GM19043 (cell line): ENCODE measurements around the gene CNIH2.
"Not testable (repeated sequence)": the region's sequence is repeated elsewhere in the genome, so short reads cannot be mapped to it uniquely, and the experiment has no call there.

Source experiments
- ATAC-seq: cut with Tn5 transposase; IDR thresholded peaks from one replicate; pipeline ENCODE4 v1.9.1; 2021; ENCODE audit warnings: low read depth; ENCODE audit not compliant: unreplicated experiment

CNIH2 gene

DNA sequence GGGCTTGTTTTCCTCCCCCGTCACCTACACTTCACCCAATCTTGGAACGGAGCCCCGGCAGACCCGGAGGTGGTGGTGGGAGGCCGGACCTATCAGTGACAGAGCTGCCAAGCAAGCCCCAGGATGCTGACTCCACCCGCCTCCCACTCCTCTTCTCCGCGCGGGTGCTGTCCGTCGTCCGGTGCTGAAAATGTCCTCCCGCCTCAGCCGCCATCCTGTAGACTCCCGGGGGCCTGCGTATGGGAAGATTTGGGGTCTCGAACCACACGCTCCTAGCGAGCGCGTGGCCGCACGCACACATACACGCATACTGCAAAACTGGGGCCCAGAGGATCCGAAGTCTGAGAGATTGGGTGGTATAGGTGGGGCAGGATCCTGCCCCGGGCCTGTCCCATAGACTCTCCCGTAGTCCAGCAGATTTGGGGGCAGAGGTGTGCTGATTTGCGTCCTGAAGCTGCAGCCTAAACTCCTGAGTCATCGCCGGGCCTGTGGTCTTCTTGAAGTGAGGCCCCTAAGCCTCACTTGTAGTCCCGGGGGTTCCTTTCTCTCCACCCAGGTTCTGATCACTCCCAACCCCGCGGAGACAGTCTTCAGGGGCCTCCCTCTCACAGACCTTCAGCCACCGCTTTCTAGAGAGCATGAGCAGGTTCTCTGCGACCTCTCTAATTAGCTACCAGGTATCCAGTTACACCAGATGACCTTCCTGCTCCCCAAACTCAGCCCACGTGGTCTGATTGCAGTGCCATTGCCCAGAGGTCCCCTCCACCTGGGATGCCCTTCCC lies 11.8 kb downstream of the CNIH2 start:
- ATAC-seq: peak; percentile 28

DNA sequence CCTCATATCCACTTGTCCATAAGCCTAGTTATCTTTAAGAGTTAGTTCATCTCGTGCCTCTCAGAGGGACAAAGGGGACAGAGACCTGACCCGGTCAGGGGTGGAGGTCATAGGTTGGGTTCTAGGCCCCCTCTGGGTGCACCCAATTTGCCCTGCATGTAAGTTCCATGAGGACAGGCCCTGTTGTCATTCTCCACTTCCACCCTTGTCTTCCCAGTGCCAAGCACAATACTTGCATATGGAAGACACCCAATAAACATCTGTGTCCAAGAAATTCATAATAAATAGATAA lies 12.3 kb downstream of the CNIH2 start:
- no peak for ATAC-seq

DNA sequence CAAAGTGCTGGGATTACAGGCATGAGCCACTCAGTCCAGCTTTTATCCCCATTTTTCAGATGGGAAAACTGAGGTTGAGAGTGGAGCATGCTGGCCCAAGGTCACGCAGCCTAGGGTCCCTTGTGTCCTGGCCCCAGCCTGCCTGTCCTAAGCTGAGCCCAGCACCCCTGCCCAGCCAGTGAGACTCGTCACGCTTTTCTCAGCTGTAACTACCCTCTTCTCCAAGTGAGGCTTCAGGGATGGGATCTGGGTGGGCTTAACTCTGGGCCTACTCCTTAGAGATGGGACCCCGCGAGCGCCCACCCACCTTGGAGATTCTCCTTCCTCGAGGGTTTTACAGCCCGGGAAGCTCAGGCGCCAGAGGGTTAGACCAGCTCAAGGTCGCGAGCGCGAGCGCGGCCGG lies 13.3 kb downstream of the CNIH2 start:
- no peak for ATAC-seq

DNA sequence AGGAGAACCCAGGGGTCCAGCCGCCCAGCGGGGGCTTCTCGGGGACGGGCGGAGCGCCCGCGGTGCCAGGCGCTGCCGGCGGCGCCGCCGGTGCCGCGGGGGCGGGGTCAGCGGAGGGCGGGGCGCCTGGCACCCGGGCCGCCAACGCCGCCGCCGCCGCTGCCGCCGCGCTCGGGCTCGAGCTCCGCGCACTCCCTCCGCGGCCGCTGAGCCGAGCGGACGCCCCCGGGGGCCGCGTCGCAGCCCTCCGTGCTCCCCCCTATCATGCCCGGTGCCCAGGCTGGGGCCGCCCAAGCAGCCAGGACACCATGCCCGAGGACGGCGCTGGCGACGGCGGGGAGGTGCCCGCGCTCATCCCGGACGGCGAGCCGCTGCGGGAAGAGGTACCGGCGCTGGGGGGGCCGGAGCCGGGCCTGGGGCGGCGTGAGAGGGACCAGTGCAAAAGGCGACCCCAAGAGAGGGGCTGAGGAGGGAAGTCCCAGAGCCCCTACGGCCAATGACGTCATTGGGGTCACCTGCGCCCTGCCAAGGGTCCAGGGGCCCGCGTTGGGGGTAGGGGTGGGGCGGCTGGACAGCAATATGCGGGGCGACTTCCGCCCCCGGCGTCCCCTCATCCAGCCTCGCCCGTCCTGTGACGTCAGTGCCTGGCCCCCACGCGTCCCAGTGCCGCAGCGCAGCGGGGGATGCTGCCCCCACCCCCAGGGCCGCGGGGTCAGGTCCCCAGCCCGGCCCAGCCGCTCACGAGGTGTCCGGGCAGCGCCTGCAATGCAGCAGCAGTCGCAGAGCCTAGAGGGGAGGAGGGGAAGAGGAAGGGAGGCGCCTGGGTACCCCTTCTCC lies 13.9 kb downstream of the CNIH2 start, which contains the start of gene TMEM151A:
Gene TMEM151A (plus strand): TSS at position 189 of the 837 bp plus-strand sequence. CDS start 120 bp downstream, at position 309.
- no peak for ATAC-seq

- no peak for ATAC-seq
These were observed 14.8 kb downstream of the CNIH2 start for GRCh38 chr11:66292543-66293332.

DNA sequence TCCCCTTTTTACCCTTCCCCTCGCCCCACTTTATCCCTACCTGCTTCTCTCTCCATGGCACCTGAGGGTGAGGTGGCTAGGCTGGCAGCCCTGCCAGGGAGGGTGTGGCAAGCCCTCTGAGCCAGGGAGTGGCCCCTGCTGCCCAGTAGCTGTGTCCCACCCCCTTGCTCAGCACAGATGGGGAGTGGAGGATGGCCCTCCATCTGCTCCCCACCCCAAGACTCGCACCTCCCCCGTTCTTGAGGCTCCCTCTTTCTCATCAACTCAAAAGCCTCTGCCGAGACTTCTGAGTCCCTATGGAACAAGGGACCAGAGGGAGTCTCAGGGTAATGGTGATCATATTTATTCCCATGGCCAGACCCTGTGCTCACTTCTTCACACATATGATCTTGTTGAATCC lies 15.4 kb downstream of the CNIH2 start:
- no peak for ATAC-seq

DNA sequence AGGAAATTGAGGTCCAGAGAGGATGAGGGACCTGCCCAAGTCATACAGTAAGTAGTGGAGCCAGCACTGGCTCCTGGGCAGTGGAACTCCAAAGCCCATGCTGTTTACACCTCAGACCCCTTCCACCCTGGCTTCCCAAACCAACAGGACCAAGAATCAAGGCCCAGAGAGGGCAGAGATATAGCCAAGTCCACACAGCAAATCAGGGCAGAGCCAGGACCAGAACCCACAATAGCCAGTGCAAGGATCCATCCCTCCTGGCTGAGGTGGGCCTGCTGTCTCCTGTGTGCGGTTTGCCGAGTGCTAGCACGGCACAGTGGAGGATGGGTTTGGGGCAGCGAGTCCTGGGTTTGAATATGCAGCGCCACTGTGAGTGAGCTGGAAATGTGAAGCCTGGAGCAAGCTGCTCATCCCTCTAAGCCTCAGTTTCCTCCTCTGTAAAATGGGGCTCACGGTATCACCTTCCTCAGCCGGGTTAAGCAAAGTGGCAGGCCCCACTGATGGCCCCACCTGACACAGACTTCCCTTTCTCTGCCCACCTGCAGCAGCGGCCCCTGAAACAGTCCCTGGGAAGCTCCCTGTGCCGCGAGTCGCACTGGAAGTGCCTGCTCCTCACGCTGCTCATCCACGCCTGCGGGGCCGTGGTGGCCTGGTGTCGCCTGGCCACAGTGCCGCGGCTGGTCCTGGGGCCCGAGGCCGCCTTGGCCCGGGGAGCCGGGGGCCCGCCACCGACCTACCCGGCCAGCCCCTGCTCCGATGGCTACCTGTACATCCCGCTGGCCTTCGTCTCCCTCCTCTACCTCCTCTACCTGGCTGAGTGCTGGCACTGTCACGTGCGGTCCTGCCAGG lies 16.0 kb downstream of the CNIH2 start:
- ATAC-seq: no peak

DNA sequence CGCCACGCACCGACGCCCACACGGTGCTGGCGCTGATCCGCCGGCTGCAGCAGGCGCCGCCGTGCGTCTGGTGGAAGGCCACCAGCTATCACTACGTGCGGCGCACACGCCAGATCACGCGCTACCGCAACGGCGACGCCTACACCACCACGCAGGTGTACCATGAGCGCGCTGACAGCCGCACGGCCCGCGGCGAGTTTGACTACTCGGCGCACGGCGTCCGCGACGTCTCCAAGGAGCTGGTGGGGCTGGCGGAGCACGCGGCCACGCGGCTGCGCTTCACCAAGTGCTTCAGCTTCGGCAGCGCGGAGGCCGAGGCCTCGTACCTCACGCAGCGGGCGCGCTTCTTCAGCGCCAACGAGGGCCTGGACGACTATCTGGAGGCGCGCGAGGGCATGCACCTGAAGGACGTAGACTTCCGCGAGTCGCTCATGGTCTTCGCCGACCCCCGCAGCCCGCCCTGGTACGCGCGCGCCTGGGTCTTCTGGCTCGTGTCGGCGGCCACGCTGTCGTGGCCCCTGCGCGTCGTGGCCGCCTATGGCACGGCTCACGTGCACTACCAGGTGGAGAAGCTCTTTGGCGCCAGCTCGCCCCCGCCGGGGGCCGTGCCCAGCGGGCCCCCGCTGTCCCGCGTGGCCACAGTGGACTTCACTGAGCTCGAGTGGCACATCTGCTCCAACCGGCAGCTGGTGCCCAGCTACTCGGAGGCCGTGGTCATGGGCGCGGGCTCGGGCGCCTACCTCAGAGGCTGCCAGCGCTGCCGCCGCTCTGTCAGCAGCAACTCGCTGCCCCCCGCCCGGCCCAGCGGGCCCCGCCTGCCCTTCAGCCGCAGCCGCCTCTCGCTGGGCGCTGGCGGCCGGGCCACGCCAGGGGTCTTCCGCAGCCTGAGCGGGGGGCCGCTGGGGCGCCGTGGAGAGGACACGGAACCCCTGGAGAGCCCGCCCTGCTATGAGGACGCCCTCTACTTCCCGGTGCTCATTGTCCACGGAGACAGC lies 16.9 kb downstream of the CNIH2 start:
- no peak for ATAC-seq

DNA sequence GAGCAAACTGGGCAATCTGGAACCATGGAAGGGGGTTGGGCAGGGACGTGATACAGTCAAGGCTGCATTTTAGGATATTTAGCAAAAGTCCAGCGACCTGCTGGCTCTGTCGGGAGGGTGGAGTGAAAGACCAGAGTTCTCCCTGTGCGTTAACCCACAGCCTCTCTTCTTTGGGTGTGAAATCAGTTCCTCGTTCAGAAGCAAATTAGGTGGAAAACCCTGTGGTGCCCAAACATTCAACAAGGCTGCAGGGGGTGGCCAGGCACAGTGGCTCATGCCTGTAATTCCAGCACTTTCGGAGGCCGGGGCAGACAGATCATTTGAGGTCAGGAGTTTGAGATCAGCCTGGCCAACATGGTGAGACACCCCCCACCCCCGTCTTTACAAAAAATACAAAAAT lies 19.6 kb downstream of the CNIH2 start:
- ATAC-seq: no peak

GRCh38 chr11:66299186-66299585 lies 21.2 kb downstream of the CNIH2 start:
- ATAC-seq: no peak

GRCh38 chr11:66302656-66303055 lies 24.7 kb downstream of the CNIH2 start:
- no peak for ATAC-seq

DNA sequence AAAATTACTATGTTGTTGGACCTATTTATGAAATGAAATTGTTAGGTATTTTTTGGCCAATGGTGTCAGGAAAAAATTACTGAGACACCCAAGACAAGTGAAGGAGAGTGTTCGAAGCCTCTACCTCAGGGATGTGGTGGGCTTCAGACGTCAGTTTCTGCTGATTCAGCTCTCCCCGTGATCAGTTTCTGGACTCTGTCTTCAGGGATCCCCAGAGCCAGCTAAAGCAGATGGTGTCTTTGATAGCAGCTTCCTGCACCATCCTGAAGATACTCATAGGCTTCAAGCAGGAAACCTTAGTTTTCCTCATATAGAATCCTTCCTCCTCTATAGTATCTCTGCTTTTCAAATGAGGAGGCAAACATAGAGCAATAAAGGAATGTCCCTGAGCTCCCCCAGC lies 31.5 kb downstream of the CNIH2 start:
- ATAC-seq: no peak

GRCh38 chr11:66310324-66310723 lies 32.3 kb downstream of the CNIH2 start:
- ATAC-seq: no peak

GRCh38 chr11:66310803-66311440 lies 32.9 kb downstream of the CNIH2 start:
- ATAC-seq: not testable (repeated sequence)

GRCh38 chr11:66311470-66311964 lies 33.5 kb downstream of the CNIH2 start:
- no peak for ATAC-seq

DNA sequence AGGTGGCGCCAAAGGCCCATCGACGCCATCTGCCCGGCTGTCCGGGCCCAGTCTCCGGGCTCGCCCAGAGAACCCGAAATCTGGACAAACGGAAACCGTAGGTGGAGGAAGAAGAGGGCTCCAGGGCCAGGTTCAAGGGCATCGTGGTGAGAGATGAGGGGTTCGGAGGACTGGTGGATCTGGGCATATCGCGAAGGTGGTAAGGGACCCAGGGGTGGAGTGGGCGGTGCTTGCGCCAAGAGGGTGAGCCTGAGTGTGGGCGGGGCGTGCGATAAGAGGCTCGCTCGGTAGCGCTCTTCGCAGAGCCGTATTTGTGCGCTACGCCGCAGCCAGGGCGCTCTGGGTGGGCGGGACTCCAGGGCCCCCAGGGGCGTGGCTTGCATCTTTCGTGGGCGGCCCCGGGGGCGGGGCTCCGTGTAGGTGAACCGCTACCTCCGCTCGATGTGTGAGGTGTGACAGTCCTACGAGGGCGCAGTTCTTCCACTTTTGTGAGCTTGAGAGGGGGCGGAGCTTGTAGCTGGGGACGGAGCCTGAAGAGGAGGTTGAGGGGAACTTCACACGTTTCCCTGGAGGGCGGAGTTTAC lies 34.1 kb downstream of the CNIH2 start:
- ATAC-seq: peak; percentile 65

GRCh38 chr11:66312549-66313320 lies 34.8 kb downstream of the CNIH2 start:
- ATAC-seq: peak; percentile 68
